Loucy (cell line): ENCODE data around the gene BCKDK.
"Not testable (repeated sequence)": the region's sequence is repeated elsewhere in the genome, so short reads cannot be mapped to it uniquely, and the experiment has no call there.

Experiments used
- CTCF ChIP-seq: fragments of 200-600 bp; sonication (generic); conservative IDR thresholded peaks from 2 replicates; pipeline ENCODE4 v1.5.1; 2014; ENCODE audit warnings: mild to moderate bottlenecking, antibody characterized with exemption, low read length
- EZH2phosphoT487 ChIP-seq: fragments of 200-600 bp; IDR thresholded peaks from 2 replicates; pipeline ENCODE4 v1.6.1; 2018; ENCODE audit warnings: antibody characterized with exemption, mild to moderate bottlenecking, moderate library complexity, borderline replicate concordance

GRCh38 chr16:31150976-31151375 is 42.8 kb downstream of the BCKDK start:
- not testable (repeated sequence) for TF ChIP-seq CTCF, EZH2phosphoT487
